Embryonic facial prominence (tissue), 1 donor: ENCODE measurements around the gene ENDOV.
"Not testable (repeated sequence)": the region's sequence is repeated elsewhere in the genome, so short reads cannot be mapped to it uniquely, and the experiment has no call there.

Source experiments
- DNase-seq: peaks from one replicate; pipeline ENCODE4 v3.0.0-alpha.2; 2016; ENCODE audit errors: extremely low spot score

Gene ENDOV

DNA sequence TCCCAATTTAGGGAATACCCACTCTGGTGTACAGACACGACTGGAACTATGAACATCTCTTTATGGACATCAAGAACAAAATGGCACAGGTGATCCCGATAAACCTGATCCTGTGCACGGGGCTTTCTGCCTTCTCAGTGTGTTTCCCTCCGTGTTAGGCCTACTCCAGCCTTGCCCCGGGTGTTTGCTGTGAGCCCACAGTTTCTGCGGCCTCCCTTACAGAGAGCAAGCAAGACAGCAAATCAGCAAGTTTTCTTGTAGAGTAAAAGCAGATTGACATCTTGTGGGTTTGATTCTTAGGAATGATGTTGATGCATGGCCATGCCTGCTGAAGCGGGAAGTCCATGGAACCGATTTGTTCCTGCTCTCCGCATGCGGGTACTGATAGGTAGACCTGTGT lies 26.4 kb upstream of the ENDOV start:
- no peak for DNase-seq

DNA sequence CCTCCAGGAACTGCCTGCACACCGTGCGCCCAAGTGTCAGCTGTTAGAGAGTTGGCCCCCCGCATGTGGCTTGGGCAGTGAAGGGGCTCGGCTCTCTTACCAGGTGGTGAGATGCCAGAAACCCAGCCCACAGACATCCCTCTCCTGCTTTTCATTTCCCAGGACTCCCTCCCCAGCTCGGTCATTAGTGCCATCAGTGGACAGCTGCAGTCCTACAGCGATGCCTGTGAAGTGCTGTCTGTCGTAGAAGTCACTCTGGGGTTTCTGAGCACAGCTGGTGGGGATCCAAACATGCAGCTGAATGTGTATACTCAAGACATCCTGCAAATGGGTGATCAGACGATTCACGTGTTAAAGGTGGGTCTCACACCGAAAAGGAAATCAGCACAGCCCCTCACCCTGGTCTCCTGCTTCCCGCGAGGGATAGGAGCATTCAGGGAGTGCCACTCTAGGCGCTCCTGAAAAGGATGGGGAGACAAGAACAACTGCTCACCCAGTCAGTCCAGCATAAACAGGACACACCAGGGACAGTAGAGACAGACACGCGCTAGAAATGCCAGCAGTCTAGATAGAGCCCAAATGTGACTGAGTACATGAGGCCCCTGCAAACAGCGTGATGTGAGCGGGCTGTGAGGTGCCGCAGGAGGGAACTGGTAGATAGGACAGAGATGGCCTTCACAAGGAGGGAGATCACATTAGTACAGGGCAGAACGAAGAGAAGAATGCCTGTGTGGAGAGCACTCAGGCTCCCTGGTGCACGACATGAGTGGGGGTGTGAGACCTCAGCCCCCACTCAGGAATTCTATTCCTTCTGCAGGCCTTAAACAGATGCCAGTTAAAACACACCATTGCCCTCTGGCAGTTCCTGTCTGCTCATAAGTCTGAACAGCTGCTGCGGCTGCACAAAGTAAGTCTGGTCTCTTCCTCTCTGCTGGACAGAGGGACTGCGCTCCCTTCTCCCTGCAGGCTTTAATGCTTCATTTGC lies 25.7 kb upstream of the ENDOV start:
- DNase-seq: no peak

DNA sequence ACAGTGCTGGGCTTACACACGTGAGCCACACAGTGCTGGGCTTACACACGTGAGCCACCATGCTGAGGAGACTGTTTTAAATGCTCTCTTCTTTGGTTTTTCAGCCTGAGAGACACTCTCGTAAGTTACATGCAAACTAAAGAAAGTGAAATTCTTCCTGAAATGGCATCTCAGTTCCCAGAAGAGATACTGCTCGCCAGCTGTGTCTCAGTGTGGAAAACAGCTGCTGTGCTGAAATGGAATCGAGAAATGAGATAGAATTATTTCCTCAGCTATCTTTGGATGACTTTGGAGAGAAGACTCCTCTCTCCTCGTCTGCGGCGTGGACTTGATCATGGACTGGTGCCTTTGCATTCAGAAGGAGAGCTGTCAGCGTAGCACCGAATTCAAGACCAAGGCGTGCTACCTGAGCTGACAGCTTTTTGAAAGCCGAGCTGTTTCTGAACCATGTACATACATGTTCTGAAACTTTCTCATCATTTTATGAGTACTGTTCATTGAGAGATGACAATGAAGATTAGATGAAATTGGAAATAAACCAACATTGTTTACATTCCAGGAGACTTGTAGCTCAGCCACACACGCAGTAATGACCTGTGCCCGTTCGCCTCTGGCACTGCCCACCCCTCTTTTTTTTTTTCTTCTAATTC lies 21.6 kb upstream of the ENDOV start:
- DNase-seq: no peak

GRCh38 chr17:80393961-80394360 lies 21.0 kb upstream of the ENDOV start:
- DNase-seq: no peak

GRCh38 chr17:80394629-80395216 lies 20.2 kb upstream of the ENDOV start:
- DNase-seq: no peak

DNA sequence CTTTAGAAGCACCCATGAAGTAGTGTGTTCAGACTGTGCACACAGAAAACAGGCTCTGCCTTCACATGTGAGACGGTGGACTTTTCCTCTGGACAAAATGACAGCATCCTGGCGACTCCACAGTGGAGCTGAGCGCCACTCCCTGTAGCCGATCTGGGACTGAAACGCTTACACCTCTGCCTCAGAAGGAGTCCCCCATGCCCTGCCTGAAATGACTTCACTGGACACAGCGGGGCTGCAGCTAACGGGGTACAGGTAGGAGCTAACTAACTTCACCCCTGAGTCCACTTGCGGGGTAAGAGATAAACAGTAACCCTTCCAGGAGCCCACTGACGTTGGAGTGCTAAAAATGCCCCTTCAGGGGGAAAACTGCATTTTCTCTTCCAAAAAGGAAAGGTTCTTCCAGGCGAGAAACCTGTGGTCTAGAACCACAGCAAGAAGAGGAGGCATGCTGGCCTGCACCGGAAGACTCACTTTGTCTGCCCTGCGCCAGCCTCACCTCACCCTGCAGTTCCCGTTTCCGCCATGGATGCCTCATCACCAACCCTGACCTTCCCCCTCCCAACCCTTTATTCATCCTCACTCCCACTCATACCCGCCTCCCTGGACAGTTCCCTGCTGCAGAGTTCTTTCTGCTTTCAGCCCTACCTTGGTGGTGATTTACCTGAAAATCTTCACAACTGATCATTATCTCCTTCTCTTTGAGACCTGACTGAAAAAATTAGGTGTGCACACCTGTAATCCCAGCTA lies 19.4 kb upstream of the ENDOV start:
- DNase-seq: no peak

- no peak for DNase-seq
Observed at GRCh38 chr17:80396157-80397033, 18.6 kb upstream of the ENDOV start.

- no peak for DNase-seq
Observed at GRCh38 chr17:80397034-80397387, 18.0 kb upstream of the ENDOV start.

GRCh38 chr17:80397686-80398085 lies 17.3 kb upstream of the ENDOV start:
- DNase-seq: no peak

DNA sequence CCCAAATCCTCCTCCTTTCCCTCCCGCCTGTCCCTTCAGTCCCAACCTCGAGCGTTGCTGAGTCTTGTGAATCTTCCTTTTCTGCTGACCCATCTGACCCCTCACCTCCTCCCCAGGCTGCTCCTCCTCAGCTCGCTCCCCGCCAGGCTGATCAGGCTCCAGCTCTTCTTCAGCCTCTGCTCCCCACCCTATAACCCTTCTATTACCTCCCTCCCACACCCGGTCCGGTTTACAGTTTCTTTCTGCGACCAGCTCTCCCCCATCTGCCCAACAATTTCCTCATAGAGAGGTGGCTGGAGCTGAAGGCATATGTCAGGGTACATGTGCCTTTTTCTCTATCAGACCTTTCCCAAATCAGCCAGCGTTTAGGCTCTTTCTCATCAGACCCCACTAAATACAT lies 13.9 kb upstream of the ENDOV start:
- DNase-seq: not testable (repeated sequence)

DNA sequence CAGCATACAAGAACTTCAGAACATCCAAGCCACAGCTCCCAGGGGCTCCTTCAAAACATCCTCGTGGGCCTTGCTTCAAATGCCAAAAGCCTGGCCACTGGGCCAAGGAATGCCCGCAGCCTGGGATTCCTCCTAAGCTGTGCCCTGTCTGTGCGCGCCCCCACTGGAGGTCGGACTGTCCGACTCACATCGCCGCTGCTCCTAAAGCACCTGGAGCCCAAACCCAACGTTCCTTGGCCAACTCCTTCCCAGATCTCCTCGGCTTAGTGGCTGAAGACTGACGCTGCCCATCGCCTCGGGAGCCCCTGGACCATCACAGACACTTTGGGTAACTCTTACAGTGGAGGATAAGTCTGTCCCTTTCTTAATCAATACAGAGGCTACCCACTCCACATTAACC lies 12.9 kb upstream of the ENDOV start:
- DNase-seq: not testable (repeated sequence)

- DNase-seq: no peak
Observed at GRCh38 chr17:80402959-80403358, 12.0 kb upstream of the ENDOV start.

GRCh38 chr17:80406146-80406545 lies 8.8 kb upstream of the ENDOV start:
- DNase-seq: no peak

GRCh38 chr17:80407917-80408316 lies 7.0 kb upstream of the ENDOV start:
- not testable (repeated sequence) for DNase-seq

DNA sequence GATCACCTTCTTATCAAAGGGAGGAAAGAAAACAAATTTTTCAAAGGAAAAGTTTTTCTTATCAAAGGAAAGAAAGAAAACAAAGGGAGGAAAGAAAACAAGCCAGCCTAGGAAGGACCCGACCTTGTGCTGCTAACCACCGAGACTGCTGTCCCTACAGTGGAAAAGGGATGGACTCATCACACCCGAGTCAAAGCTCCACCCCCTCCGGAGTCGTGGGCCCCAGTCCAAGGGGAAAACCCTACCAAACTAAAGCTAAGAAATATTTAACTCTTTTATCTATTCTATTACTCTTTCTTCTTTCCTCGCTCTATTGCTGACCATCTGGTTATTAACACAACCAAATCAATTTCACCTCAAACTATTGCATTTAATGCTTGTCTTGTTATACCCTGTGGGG lies 6.1 kb upstream of the ENDOV start:
- DNase-seq: no peak

DNA sequence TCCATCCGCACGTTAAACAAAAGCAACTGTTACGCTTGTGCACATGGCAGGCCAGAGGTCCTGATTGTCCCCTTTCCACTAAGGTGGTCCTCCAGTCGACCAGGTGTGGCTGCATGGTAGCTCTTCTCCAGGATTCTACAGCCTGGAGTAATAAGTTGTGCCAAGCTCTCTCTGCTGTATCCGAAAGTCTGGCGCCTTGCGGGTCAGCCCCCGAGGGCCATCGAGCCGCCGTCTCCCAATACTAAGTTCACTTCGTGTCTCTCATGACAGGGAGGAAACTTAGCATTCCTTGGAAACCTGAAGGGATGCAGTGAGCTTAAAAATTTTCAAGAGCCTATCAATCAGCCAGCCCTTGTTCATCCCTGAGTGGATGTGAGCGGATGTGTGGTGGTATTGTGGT lies 5.3 kb upstream of the ENDOV start:
- DNase-seq: no peak

DNA sequence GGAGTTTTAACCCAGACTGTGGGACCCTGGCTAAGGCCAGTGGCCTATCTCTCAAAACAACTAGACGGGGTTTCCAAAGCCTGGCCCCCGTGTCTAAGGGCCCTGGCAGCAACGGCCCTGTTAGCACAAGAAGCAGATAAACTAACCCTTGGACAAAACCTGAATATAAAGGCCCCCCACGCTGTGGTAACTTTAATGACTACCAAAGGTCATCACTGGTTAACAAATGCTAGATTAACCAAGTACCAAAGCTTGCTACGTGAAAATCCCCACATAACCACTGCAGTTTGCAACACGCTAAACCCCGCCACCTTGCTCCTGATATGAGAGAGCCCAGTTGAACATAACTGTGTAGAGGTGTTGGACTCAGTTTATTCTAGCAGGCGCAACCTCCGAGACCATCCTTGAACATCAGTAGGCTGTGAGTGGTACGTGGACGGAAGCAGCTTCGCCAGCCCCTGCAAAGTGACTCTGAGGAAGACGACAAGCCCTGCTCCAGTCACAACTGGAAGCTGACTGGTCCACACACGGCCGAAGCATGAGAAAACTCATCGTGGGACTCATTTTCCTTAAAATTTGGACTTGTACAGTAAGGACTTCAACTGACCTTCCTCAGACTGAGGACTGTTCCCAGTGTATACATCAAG lies 4.4 kb upstream of the ENDOV start:
- not testable (repeated sequence) for DNase-seq

DNA sequence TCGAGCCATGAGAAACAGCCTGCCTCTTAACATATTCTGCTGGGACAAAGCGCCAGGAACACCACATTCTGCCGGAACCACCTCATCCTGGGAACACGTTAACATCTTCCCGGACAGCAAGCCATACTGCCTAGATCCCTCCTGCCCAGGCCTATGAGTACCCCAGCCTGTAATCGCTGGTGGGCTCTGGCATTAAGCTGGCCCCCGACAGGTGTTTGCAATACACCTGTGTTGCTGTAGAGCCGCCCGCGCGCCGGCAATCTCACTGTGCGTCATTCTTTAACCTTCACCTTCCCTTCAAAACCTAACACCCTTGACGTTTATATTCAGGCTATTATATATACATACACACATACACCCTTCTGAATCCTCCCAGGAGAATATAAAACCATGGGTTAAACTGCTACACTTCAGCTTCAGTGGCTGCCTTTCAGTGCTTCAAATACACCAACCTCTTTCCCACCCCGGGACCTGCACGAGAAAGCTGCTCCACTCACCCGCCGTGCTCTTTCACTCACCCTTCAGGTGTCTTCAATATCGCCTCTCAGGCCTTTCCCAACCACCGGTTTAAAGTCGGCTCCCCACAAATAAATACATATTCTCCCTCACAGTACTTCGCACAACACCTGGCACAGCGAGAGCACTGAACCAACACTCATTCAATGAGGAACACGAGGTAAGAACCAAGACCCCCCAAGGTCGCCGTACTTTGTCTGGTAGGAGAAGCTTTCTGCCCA lies 1.0 kb upstream of the ENDOV start:
- no peak for DNase-seq

DNA sequence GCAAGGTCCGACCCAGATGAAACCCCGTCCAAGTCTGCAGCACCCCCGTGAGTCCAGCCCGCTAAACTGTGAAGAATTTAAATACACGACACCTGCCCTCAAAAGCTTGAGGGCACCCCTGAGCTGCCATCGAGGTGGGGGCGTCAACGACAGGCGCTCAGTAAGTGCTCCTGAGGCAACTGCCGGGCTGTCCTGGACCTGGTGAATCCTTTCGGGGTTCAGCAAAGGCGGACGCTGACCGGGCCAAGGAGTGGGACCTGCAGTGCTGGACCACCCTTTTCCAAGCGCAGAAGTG lies 512 bp upstream of the ENDOV start:
- DNase-seq: no peak

DNA sequence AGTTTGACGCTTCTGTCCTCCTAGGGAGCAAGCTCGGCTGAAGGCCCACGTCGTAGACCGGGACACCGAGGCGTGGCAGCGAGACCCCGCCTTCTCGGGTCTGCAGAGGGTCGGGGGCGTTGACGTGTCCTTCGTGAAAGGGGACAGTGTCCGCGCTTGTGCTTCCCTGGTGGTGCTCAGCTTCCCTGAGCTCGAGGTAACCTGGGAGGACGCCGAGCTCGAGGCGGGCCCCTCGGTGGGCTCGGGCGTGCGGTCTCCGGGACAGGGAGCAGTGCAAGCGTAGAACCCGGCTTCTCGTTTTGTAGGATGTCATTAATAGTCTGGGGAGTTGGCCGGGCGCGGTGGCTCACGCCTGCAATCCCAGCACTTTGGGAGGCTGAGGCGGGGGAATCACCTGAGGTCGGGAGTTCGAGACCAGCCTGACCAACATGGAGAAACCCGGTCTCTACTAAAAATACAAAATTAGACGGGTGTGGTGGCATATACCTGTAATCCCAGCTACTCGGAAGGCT lies 715 bp downstream of the ENDOV start:
- DNase-seq: no peak
